AG10803 (cell line): ENCODE data around the gene AGPAT2.
"Not testable (repeated sequence)": the region's sequence is repeated elsewhere in the genome, so short reads cannot be mapped to it uniquely, and the experiment has no call there.

Experiments
- DNase-seq: peaks from one replicate; pipeline ENCODE4 v3.0.0; 2010; ENCODE audit warnings: low read depth
- H3K4me3 ChIP-seq: 2 replicates; pipeline ENCODE4 v1.5.1; 2011; ENCODE audit warnings: mild to moderate bottlenecking, low read length, control low read depth
- CTCF ChIP-seq: conservative IDR thresholded peaks from 2 replicates; pipeline ENCODE4 v1.5.1; 2011; ENCODE audit warnings: mild to moderate bottlenecking, low read length, control low read depth, inconsistent platforms

AGPAT2 gene

DNA sequence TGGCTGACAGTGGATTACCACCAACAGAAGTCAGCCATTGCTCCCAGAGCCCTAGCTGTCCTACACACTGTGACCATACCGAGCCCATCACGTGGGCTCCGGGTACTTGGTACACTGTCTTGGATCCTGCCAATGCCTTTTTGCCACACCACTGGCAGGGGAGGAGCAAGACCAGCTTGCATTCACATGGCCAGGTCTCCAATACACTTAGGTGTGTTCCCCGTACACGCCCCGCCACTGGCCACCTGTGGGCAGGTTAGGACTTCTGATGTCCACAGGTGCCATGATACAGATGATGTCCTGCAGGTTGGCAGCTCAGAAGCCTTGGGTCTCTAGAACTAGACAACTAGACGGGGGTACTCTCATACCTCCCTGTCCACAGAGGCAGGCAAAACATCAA, 19.8 kb upstream of the AGPAT2 start:
- DNase-seq, result no peak
- no peak overlapping the region for H3K4me3 ChIP-seq
- no peak for TF ChIP-seq CTCF

GRCh38 chr9:136705564-136705963, 18.3 kb upstream of the AGPAT2 start:
- no peak for TF ChIP-seq CTCF
- no peak for DNase-seq
- no peak overlapping the region for H3K4me3 ChIP-seq

DNA sequence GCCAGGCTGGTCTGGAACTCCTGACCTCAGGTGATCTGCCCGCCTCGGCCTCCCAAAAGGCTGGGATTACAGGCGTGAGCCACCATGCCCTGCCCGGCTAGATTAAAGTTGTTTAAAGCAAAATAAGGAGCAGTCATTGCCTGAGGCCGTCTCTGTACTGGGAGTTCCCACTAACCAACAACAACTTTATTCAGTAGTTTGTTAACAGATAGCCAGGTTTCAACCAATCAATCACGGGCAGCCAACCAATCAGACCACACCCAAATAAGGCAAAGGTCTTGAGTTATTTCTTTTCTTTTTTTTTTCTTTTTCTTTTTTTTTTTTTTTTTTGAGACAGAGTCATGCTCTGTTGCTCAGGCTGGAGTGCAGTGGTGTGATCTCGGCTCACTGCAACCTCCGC, 17.5 kb upstream of the AGPAT2 start:
- DNase-seq, H3K4me3 ChIP-seq: not testable (repeated sequence)

- no peak for DNase-seq
- no peak for TF ChIP-seq CTCF
- H3K4me3 ChIP-seq, result no peak overlapping the region
These were observed 16.1 kb upstream of the AGPAT2 start for GRCh38 chr9:136703276-136703860.

DNA sequence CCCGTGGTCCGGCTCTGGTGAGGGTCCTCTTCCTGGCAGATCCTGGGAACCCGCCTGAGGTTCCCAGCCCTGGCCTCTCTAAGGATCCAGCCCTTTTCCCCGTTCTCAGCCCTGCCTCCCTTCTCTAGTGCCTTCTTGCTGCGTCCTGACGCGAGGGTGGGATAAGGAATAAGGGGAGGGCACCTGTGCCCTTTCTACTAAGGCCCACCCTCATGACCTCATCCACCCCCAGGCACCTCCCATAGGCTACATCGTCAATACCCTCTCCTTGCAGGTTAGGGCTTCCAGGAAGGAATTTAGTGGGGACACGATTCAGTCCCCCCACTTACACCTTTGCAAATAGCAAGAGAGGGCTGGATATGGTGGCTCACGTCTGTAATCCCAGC, 14.4 kb upstream of the AGPAT2 start:
- DNase-seq, result no peak
- no peak for TF ChIP-seq CTCF
- no peak overlapping the region for H3K4me3 ChIP-seq

DNA sequence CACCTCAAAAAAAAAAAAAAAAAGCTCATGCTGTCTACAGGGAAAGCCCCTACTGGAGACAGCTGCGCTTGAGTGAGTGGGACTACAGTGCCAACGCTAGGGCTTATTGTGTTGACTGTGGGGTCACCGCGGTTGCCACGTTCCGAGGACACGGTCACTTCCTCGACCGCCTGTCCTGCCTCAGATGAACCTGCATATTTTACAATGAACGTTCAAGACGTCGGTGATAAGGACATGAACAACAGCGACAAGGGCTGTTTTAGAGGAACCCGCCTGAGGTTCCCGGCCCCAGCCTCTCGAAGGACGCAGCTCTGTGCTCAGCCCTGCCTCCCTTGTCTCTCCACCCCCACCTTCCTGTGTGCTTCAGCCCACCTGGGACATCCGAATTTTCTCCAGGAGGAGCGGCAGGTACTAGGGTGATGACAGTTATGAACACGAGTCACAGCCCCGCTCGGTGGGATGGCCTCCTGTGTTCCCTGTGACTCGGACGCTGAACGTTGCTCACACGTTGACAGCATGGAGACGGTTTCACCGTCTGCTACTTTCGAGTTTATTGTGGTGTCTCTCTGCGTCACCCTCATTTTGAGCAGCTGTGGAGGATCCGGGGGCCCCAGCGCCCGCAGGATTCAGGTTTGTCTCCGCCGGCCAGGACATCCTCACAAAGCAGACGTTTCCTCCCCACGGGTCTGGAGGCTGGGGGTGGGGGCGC, 13.9 kb upstream of the AGPAT2 start:
- no peak for DNase-seq
- no peak for TF ChIP-seq CTCF
- no peak overlapping the region for H3K4me3 ChIP-seq

DNA sequence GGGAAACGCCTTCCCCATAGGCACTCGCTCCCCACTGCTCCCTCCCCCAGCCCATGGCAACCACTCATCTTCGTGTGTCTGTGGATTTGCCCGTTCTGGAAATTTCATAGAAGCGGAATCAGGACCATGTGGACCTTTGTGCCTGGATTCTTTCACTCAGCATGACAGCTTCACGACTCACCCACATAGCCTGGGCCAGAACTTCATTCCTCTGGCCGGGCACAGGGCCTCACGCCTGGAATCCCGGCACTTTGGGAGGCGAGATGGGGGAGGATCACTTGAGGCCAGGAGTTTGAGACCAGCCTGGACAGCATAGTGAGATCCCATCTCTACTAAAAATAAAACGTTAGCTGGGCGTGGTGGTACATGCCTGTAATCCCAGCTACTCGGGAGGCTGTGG, 13.0 kb upstream of the AGPAT2 start:
- TF ChIP-seq CTCF, result no peak
- peak; percentile 66 for DNase-seq
- no peak overlapping the region for H3K4me3 ChIP-seq
